GM12865 (cell line): Measurements from ENCODE around the gene CCDC178.
"Not testable (repeated sequence)": the region's sequence is repeated elsewhere in the genome, so short reads cannot be mapped to it uniquely, and the experiment has no call there.

Source experiments
- DNase-seq: peaks from one replicate; pipeline ENCODE4 v3.0.0; 2010; ENCODE audit warnings: low read depth
- H3K4me3 ChIP-seq: 2 replicates; pipeline ENCODE4 v1.5.1; 2011; ENCODE audit warnings: mild to moderate bottlenecking, low read depth, low read length, control low read depth
- TF ChIP-seq, protein P1 (sequence below): IDR thresholded peaks from 2 replicates; pipeline ENCODE4 v1.5.1; 2011; ENCODE audit warnings: low read length, control low read depth, low read depth, inconsistent platforms; ENCODE audit not compliant: insufficient read depth; ENCODE audit errors: missing control alignments

The CCDC178 gene

DNA sequence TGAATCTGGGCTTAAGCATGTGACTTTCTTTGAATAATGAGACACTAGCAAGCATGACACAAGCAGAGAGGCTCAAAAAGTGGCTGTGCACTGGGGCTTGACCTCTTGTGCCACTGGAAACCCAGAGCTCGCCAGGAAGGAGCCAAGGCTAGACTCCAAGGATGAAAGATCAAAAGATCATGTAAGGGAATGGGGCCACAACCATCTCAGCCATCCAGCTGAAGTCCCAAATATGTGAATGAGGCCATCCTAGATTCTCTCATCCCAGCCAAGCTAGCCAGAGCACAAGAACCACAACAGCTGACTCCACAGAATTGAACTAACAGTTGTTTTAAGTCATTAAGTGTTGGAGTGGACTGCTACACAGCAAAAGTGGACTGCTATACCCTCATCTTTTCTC is 288.1 kb downstream of the CCDC178 start:
- no peak for DNase-seq
- H3K4me3 ChIP-seq: no peak overlapping the region
- TF ChIP-seq, protein P1, sequence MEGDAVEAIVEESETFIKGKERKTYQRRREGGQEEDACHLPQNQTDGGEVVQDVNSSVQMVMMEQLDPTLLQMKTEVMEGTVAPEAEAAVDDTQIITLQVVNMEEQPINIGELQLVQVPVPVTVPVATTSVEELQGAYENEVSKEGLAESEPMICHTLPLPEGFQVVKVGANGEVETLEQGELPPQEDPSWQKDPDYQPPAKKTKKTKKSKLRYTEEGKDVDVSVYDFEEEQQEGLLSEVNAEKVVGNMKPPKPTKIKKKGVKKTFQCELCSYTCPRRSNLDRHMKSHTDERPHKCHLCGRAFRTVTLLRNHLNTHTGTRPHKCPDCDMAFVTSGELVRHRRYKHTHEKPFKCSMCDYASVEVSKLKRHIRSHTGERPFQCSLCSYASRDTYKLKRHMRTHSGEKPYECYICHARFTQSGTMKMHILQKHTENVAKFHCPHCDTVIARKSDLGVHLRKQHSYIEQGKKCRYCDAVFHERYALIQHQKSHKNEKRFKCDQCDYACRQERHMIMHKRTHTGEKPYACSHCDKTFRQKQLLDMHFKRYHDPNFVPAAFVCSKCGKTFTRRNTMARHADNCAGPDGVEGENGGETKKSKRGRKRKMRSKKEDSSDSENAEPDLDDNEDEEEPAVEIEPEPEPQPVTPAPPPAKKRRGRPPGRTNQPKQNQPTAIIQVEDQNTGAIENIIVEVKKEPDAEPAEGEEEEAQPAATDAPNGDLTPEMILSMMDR: no peak

DNA sequence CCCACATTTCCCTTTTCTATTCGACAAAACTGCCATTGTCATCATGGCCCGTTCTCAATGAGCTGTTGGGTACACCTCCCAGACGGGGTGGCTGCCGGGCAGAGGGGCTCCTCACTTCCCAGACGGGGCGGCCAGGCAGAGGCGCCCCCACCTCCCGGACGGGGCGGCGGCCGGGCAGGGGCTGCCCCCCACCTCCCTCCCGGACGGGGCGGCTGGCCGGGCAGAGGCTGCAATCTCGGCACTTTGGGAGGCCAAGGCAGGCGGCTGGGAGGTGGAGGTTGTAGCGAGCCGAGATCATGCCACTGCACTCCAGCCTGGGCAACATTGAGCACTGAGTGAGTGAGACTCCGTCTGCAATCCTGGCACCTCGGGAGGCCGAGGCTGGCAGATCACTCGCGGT is 292.7 kb downstream of the CCDC178 start:
- not testable (repeated sequence) for DNase-seq

DNA sequence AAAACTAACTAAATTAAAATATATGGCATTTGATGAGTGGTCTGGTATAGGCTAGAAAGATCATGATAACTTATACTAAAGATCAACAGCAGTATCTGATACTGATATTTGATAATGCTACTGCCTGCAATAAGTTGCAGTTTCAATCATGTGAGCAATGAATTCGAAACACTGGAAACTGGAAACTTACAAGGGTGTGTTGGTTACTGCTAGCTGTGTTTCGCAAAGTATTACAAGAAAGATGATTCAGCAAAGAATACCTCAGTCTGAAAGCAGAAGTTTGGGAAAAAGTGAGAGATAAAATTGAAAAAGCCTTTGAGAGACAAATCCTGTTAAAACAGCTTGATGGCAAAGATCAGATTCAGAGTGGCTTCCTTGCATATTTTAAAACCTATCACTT is 294.5 kb downstream of the CCDC178 start:
- TF ChIP-seq, protein P1: no peak
- H3K4me3 ChIP-seq: no peak overlapping the region
- no peak for DNase-seq

More for the DNA sequence above, 292.7 kb downstream of the CCDC178 start:
- not testable (repeated sequence) for H3K4me3 ChIP-seq

GRCh38 chr18:33135951-33136660 is 304.4 kb downstream of the CCDC178 start:
- TF ChIP-seq, protein P1: no peak
- DNase-seq: no peak
- H3K4me3 ChIP-seq: no peak overlapping the region

- DNase-seq: no peak
- no peak overlapping the region for H3K4me3 ChIP-seq
- TF ChIP-seq, protein P1: no peak
Measured at GRCh38 chr18:33132657-33133056, 307.9 kb downstream of the CCDC178 start.

GRCh38 chr18:33128581-33128980 is 311.9 kb downstream of the CCDC178 start:
- TF ChIP-seq, protein P1: no peak
- DNase-seq: no peak
- H3K4me3 ChIP-seq: no peak overlapping the region

DNA sequence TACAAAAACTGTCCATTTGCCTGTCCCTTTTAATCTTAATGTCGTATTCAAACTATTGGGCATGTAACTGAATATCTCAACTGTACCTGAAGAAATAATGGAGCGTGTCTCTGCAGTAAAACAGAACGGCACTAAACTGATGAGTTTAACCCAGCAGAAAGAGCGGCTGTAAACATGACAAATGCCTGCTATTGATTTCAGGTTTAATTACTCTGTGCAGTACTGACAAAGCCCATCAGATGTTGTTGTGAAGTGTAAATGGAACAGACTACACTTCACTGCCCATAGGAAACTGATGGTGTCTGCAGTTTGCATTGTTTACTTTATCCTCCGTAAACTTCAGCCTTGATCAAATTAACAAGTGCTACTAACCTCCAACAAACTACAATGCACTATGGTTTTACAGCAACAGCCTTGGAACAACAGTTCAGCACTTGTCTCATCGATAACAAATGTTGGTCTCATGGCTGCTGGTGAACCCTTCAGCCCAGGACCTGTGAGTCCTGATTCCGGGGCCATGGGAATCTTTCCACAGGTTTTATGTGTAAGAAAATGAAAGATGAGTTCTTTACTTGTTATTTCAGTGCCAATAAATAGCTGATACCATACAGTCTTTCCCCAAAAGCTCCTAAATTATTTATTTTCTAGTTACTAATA is 316.5 kb downstream of the CCDC178 start:
- no peak overlapping the region for H3K4me3 ChIP-seq
- TF ChIP-seq, protein P1: no peak
- no peak for DNase-seq
